COLO668 (cell line): ENCODE measurements around the gene COL23A1.
"Not testable (repeated sequence)": the region's sequence is repeated elsewhere in the genome, so short reads cannot be mapped to it uniquely, and the experiment has no call there.

Experiments
- DNase-seq: peaks from one replicate; lab custom pipeline; 2025; ENCODE audit not compliant: unreplicated experiment; lab: John Stamatoyannopoulos, UW

COL23A1 gene

DNA sequence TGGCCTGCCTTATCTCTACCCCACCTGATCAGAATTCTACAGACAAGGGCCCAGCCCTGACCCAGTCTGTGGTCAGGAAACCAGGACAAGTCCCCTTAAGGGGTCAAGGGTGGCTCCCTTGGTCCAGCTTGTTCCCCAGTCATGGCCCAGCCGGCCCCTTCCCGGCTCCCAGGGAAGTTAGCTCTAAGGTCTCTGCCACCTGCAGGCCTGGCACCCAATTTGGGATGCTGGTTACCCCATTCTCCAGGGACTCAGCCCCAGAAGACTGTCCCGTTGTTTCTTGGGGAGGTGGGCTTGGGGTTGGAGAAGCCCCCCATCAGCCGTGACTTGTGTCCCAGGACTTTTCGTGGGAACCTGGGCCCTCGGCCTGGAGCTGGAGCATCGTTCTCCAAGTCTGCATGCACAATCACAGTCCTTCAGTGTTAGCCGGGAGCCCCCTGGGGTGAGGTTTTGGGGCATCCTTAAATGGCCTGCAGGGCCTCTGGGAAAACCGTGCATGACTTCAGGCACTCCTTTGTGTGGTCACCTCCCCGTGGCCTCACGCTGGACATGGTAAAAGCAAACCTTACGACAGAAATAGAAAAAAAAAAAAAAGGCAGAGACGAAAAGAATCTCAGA is 206.8 kb downstream of the COL23A1 start:
- no peak for DNase-seq

DNA sequence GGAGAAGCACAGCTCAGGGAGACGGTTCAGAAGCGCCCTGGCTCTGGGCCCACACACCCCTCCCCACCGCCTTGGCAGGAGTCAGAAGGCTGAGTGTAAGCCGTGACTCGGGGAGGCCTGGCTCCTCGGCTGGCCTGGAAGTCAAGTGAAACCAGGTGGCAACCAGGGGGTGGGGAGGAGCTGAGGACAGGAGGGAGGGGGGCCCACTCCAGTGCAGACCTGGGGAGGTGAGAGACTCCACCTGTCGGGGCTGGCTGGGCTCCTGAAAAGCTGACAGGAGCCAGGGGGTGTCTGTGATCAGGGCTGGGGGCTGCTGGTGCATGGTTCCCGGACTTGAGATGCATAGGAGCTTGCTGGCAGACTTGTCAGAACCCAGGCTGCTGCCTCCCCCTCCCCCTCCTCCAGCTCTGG is 207.4 kb downstream of the COL23A1 start:
- no peak for DNase-seq

DNA sequence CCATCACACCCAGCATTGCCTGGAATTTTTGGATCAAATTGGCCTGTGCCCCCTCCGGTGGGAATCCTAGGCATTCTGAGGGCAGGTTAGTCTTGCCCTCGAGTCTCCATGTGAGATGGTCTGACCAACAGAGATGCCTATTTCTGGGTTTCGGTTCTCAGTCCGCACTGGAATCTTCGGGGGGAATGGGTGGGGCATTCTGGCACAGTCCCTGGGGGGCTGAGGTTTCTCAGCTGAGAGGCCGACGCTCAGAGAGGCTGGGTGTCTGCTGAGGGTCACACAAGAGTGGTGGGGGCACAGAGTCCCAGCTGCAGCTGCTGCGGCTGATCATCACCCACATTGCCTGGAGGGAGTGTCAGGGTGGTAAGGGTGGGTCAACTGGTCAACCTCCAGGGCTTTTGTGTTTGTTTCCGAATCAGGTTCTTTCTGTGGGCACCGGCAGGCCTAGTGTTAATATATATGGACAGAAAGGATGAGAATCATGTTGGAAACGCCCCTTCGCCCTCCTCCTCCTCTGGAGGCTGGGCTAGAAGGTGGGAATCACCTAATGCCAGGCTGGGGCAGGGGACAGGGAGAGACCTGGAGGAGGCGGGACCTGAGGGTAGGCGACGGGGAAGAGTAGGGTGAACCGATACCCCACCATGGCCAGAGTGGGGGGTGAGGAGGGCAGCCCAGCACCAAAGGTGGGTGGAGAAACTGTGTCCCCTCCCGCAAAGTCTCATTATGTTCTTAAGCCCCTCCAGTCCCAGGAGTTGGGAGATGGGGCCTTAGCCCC is 208.1 kb downstream of the COL23A1 start:
- no peak for DNase-seq

DNA sequence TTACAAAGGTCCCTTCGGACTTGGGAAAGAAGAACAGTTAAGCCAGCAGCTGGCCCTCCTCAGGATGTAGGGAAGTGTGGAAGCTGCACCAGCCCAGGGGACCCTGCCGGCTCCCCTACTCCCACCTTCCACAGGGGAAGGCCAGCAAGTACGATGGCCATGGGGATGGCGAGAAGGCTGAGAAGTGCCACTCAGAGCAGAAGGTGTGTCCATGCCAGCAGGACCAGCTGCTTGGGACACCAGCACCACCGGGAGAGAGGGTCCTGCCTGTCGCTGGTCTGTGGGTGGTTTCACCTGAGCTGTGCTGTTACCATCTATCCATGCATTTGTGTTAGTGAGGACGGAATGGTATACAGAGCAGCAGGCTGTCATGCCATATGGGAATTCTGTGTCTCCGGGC is 209.0 kb downstream of the COL23A1 start:
- no peak for DNase-seq

DNA sequence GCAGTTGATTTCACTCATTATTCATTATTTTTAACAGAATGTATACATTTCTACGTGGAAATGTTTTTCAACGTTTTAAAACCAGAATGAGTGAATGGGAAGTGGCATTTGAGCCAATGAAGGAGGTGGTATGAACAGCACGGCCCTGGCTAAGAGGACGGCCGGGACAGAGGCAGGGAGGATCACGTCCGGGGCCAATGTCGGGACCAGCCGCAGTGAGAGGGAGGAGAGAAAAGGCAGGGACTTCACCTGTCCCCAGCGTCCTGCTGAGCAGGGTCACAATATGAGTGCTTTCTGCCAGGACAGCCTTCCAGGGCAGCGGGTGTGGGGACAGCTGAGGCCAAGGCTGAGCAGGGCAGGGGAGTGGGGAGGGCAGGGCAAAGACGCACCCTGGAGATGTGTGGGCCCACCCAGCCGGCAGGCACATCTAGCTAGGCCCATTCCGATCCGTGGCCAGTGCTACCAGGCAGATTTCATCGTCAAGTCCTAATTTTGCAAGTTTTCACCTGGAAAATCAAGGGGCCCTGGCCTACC is 209.6 kb downstream of the COL23A1 start:
- DNase-seq = no peak

DNA sequence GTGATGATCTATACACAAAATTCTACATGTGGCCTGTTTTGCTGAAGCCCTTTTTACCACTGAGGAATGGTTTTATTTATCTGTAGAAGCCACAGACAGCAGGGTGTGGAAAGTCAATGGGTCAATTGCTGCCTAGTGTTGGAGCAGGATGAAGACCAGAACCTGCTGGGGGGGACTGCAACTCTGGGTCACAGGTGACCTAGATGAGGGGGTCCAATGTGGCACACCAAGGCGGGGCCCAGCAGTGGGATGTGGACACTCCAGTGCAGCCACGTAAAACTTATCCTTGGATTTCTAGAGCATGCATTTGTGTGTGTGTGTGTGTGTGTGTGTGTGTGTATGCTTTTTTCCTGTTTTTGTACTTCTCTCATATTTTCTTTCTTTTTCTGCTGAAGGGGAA is 210.1 kb downstream of the COL23A1 start:
- no peak for DNase-seq

DNA sequence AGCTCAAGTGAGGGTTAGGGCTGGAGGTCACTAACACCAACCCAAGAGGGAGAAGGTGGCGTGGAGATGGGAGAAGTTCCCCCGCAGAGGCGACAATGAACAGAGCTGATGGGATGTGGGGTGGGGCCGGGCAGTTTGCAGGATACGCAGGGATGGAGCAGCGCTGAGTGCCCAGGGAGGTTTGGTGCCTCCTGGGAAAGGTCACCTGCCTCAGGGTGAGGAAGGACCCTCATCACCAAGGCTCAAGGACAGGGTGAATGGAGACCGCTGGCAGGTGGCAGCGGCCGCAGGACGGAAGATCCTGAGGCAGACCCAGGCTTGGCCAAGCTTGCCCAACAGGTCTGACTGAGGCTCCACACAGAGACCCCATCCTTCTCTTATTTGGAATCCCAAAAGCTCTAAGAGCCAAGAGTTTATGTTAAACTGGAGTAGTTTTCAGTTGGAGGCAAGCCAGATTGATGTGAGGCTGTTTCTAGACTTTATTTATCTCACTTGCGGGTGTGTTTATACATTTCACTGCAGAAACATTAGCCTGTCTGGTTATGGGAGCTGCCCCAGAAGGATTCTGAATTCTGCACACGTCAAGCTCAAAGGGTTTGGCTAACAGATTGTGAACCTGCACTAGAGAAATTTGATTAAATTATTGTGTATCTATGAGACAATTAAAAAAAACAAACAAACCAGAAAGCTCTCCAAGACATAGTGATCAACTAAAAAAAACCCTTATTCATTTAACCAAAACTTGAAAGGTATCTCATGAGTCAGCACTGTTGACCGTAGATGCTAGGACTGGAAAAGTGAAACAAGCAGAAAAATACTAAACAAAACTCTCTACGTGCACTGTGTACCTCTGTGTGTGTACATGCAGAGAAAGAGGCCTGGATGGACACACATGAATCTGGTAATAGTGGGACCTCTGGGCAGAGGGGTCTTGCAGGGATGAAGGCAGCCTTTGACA is 211.4 kb downstream of the COL23A1 start:
- DNase-seq = no peak

DNA sequence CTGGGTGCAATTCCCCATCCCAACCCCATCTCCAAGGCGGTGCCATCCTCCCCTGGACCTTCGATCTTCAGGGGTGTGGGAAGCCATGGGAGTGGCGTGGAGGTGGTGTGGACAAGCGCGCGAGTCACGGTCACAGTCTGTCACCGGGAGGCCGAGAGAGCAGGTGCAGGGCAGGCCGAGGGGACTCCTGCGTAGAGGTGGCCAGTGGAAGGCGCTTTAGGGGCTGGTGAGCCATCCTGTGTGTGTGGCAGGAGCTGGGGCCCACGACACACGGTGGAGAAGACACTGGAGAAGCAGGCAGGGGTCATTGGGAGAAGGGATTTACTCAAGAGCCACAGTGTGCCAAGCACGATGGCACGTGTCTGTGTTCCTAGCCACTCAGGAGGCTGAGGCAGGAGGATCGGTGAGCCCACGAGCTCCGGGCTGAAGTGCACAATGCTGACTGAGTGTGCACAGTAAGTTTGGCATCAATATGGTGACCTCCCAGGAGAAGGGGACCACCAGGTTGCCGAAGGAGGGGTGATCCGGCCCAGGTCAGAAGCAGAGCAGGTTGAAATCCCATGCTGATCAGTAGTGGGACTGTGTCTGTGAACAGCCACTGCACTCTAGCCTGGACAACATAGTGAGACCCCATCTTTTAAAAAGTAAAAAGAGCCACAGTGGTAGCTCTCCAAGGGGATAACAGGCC is 212.5 kb downstream of the COL23A1 start:
- DNase-seq = no peak

DNA sequence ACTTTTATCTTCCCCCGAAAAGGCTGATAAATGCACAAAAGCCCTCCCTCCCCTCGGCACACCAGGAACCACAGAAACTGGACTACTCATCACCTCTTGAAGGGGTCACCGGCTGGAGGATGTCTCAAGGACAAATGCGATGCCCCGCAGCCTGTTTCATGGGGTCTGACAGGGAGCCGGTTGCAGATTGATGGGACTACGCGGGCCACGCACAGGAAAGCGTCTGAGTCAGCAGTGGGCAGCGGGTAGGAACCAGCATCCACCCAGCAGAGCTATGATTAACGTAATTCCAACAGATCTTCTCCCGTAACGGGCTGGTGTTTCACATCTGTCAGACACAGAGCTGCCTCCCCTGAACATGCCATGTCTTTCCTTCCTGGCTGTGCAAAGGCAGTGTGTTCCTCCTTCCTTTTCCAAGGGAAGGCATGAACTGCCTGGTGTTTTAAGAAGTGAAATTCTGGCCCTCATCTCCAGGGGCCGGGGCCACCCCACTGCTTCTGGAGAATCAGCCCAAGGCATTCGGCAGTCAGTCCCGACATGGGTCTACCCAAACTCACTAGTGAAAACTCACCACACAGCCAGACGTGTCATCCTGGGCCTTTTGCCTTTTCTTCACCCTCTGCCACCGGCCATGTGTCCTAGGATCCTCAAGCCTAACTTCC is 213.1 kb downstream of the COL23A1 start:
- no peak for DNase-seq

DNA sequence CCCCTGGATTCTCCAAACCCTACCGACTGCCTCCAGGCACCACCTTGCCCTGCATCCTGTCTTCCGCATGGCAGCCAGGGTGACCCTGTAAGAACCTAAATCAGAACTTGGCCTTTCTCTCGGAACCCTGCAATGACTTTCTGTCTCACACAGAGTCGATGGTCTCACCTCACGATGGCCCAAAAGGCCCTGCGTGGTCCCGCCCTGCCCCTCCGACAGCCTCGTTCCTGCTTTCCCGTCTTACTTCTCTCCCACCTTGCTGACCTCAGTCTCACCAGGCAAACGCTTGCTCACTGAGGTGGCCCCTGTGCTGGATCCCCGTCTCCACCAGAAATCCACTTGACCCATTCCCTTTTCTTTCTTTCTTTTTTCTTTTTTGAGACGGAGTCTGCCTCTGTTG is 214.8 kb downstream of the COL23A1 start:
- DNase-seq = no peak

DNA sequence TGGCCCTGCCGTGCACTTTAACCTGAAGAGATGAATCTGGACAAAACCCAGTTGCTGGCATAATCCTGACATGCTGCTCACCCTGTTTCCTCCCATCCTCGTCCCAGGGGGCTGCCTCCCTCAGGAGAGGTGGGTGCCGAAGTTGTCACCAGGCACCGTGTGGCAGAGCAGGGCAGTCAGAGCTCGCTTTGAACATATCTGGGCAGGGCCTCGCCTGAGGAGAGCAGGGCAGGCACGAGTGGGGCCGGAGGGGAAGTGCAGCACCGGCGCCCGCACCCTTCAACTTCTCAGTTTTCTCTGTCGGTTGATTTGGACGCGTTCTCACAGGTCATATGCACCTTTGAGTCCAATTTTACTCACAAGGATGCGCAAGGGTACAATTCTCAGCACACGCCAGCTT is 216.5 kb downstream of the COL23A1 start:
- DNase-seq = no peak

DNA sequence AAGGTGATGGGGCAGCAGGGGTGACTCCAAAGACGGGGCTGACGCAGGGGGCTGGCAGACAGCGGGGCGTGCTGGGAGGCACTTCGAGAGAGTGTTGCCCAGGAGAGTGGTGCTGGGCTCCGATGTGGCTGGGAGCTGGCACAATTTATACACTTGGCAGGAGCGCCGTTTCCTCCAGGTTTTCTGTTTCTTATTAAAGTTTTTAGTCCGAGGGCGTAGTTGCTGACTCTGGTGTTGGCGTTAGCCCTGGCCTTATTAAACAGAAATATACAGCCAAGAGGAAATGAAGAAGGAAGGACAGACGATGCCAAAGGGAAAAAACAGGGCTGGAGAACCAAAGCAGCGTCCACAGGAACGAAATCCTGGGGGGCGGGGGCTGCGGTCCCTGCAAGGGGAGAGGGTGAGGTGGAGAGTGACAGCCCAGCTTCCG is 218.0 kb downstream of the COL23A1 start:
- DNase-seq = no peak

DNA sequence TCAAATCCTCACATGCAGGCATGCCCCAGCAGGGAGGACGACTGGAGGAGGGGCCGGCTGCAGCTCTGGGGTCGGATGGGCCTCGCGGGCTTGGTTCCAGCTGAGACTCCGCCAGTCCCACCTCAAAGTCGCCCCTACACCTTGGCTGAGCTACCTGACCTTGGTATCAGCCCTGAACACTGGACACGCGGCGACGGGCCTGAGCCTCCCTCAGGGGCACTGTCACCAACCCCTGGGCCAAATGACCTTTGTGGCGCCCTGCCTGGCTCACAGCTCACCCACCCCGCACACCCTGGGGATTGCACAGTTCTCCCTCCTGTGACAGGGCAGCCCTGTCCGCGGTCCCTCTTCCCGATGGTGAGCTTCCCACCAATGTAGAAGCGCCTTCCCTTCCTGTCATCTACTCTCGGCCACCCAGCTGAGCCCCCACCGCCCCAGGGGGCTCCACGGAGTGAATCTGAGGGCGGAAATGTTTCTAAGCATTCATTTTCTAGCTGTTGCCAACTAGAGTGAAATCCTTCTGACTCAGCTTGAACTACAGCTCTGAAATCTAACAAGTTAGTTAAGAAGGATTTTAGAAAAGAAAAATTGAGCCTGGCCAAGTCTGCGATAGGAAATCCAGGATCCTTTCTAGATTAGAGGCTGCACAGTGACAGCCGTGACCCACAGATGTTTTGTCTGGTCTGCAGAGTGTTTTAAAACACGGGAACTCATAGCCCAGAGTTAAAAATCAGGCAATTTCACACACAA is 218.7 kb downstream of the COL23A1 start:
- no peak for DNase-seq

DNA sequence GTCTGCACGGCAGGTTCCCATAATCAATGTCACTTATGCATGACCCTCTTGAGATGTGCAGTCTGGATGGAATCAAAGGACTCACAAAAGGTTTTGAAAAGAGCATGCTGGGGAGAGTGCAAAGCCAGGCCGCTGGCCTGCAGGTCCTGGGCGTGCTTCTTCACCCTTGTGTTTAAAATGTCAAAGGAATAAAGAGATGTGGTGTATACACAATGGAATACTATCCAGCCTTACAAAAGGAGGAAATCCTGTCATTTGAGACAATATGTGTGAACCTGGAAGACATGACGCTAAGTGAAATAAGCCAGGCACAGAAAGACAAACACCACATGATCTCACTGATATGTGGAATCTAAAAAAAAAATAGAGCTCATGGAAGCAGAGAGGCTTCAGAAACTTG is 220.1 kb downstream of the COL23A1 start:
- DNase-seq = no peak

DNA sequence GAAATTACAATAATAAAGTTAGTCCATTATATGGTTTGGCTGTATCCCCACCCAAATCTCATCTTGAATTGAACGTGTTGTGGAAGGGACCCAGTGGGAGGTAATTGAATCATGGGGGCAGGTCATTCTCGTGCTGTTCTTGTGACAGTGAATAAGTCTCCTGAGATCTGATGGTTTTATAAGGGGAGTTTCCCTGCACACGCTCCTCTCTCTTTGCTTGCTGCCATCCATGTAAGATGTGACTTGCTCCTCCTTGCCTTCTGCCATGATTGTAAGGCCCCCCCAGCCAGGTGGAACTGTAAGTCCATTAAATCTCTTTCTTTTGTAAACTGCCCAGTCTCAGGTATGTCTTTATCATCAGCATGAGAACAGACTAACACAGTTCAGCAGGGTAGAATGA is 220.7 kb downstream of the COL23A1 start:
- not testable (repeated sequence) for DNase-seq

DNA sequence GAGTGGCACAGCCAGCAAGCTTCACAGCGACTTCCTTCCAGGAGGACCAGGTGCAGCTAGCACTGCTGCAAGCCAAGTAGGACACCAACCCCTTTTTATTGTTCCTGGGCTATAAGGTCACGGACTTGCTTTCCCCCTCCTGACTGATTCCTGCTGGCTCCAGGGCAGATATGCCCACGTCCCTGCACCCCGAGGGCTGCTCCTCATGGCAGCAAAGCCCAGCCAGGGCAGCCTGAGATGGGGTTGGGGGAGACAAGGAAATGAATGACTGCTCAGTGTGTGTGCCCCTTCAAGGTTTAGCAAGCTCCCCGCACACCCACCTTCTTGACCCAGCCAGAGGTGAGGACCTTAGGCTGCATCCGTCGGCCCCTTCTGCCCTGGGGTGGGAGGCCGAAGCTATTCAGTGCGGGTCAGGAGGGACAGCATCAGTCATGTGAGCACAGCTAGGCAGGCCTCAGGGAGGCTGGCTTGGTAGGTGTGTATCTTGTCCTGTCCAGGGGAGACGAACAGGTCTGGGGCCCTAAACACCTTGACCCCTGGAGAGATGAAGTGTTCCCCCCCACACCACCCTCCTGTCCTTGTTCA is 221.4 kb downstream of the COL23A1 start:
- no peak for DNase-seq

DNA sequence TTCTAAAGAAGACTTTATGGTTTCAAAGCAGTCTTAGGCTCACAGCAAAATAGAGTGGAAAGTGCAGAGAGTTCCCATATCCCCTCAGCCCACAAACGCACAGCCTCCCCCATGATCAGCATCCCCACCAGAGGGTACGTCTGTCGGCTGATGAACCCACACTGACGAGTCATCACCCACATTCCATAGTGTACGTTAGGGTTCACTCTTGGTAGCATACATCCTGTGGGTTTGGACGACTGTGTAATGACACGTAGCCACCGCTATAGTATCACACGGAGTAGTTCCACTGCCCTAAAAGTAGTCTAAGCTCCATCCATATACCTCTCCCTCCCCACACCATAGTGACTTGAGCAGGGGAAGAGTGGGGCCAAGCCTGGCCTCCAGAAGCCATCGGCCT is 221.9 kb downstream of the COL23A1 start:
- no peak for DNase-seq

DNA sequence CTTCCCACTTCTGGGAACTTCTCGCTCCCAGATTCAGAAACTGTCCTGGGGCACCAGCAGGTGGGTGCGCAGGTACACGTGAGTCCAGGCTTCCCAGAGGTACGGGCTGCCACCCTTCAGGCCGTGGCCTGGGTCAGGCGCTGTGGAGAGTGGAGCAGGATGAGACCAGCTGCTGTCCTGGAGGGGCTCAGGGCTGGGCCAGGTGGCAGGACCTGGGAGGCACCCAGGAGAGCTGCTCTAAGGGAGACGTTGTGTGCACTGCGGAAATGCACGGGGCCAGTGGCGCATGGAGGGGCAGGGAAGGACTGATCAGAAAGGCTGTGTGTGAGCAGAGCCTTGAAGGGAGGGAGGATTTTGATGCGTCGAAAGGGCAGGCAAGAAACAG is 222.5 kb downstream of the COL23A1 start:
- no peak for DNase-seq

DNA sequence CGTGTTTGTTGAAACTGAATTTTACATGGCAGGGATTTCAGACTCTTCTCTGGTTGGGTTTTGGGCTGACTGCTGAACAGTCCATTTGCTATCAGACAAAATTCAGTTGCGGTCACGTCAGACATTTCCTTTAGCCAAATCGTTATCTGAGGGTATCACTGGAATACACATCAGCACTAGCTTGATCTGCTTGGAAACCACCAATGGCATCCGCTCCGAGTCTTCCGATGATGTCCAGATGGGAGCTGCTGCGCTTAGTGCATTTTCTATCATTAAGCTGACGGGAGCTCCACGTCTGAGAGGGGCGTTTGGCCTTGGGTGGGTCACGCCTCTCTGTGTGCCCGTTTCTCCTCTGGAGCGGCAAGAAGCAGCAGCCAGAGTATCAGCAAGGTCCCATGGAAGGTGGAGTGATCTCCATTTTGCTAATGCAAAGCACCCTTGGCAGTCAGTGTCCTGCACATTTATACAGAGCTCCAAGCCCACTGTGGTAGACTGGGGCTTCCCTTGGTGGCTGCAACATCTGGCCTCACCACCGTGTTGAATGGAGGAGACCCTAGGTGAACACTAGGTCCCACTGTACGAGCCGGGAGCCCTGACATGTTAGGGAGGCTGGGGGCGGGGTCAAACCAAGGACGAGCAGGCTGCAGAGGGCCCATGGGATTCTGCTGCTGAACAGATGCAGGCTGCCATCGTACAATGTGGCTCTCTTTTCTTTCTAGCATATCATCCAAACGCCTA is 223.0 kb downstream of the COL23A1 start:
- DNase-seq = no peak
